Measurements from ENCODE around the gene FBP1.

Gene FBP1

GRCh38 chr9:94655739-94656138 is 16.4 kb upstream of the FBP1 start:
- no peak for DNase-seq

- DNase-seq: no peak
Measured at GRCh38 chr9:94654165-94654894, 15.0 kb upstream of the FBP1 start.

- DNase-seq: no peak
Measured at GRCh38 chr9:94650949-94651348, 11.6 kb upstream of the FBP1 start.

GRCh38 chr9:94649100-94649819 is 9.9 kb upstream of the FBP1 start:
- DNase-seq: no peak

GRCh38 chr9:94648185-94648584 is 8.9 kb upstream of the FBP1 start:
- no peak for DNase-seq

- no peak for DNase-seq
Measured at GRCh38 chr9:94645901-94646300, 6.6 kb upstream of the FBP1 start.

- no peak for DNase-seq
Measured at GRCh38 chr9:94644543-94644942, 5.2 kb upstream of the FBP1 start.

GRCh38 chr9:94643741-94644140 is 4.4 kb upstream of the FBP1 start:
- DNase-seq: no peak

- DNase-seq: no peak
Measured at GRCh38 chr9:94643176-94643575, 3.9 kb upstream of the FBP1 start.

GRCh38 chr9:94642501-94642900 is 3.2 kb upstream of the FBP1 start:
- no peak for DNase-seq

GRCh38 chr9:94639999-94640376 is 670 bp upstream of the FBP1 start:
- no peak for DNase-seq

- DNase-seq: no peak
Measured at GRCh38 chr9:94638335-94639060, 820 bp downstream of the FBP1 start.

GRCh38 chr9:94632737-94633136 is 6.6 kb downstream of the FBP1 start:
- no peak for DNase-seq

- no peak for DNase-seq
Measured at GRCh38 chr9:94631599-94631998, 7.7 kb downstream of the FBP1 start.

- DNase-seq: no peak
Measured at GRCh38 chr9:94630833-94631232, 8.5 kb downstream of the FBP1 start.

GRCh38 chr9:94630281-94630680 is 9.0 kb downstream of the FBP1 start:
- no peak for DNase-seq

GRCh38 chr9:94627287-94627686 is 12.0 kb downstream of the FBP1 start:
- DNase-seq: no peak

- DNase-seq: no peak
Measured at GRCh38 chr9:94625835-94626234, 13.5 kb downstream of the FBP1 start.

GRCh38 chr9:94624629-94625028 is 14.7 kb downstream of the FBP1 start:
- no peak for DNase-seq

GRCh38 chr9:94623253-94623652 is 16.1 kb downstream of the FBP1 start:
- no peak for DNase-seq

- DNase-seq: no peak
Measured at GRCh38 chr9:94622087-94622800, 17.1 kb downstream of the FBP1 start.

- DNase-seq: no peak
Measured at GRCh38 chr9:94619026-94619425, 20.3 kb downstream of the FBP1 start.

GRCh38 chr9:94613003-94613402 is 26.3 kb downstream of the FBP1 start:
- DNase-seq: no peak
